Activated T-cell treated with anti-CD3 and anti-CD28 coated beads, Interleukin-2, amount 50 U/mL, for 4 hours (primary cell): ENCODE results near the gene SH3PXD2A. TPM values are rescaled to one million over a fixed set of nuclear protein-coding genes. Genes with fewer than 3 reads are reported as not detected.

Experiments used
- ATAC-seq, 2 donors: fragments of 200-7000 bp; cut with Tn5 transposase; one replicate each; pipeline ENCODE4 v1.10.0; 2021
- DNase-seq: peaks from one replicate; pipeline ENCODE4 v3.0.0-alpha.2; 2020
- H3K27me3 Mint-ChIP-seq: one replicate; pipeline ENCODE4 v1.8.0; 2021; ENCODE audit warnings: low read depth, mixed read lengths
- H3K36me3 Mint-ChIP-seq: one replicate; pipeline ENCODE4 v1.8.0; 2022; ENCODE audit warnings: mixed read lengths; ENCODE audit not compliant: insufficient read depth
- H3K4me1 Mint-ChIP-seq: one replicate; pipeline ENCODE4 v1.8.0; 2021; ENCODE audit warnings: low read depth, mixed read lengths
- H3K4me3 Mint-ChIP-seq: one replicate; pipeline ENCODE4 v1.8.0; 2021; ENCODE audit warnings: mild to moderate bottlenecking, moderate library complexity, mixed read lengths
- H3K9me3 Mint-ChIP-seq: one replicate; pipeline ENCODE4 v1.8.0; 2021; ENCODE audit warnings: mixed read lengths
- total RNA-seq, 3 donors: library from RNA; stranded (reverse); gene quantifications; one replicate each; pipeline ENCODE4 v1.2.1, GENCODE V29; 2021

SH3PXD2A gene
- total RNA-seq, 3 donors from 2014 or later: 2.4 to 2.8 (median 2.4) TPM

DNA sequence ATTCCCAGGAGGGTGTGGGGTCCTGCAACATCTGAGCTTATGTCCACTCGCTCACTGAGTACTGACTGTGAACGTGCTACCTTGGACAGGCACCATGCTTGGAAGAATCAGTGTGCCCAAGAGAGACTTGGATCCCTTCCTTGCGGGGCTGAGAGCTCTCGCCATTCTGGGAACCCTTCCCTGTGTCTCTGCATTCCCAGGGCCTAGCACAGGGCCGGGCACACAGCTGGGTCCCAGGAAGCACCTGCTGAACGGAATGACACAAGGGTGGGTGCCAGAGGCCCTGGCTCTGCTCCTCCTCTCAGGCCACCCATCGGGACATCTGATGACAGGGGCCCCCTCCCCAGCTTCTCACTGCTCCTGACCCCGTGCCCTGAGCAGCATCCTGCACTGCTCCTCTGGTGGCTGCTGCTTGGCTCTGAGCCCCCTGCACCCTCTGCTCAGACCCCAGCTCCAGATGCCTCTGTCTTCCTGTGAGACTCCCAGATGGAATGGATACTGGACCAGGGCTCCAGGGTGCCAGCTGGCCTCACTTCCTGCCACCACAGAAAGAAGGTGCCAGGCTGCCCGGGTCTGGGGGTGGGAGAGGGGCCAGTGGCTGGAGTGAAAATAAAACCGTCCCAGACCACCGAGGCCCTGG is 232.3 kb downstream of the SH3PXD2A start:
- Mint-ChIP-seq H3K4me1 (no peaks in the 10 kb centered on the region), H3K9me3 (no peaks in the 10 kb centered on the region), H3K27me3 (no peaks in the 10 kb centered on the region), H3K36me3 (peaks cover 9% of the 10 kb centered on the region), H3K4me3 (no peak overlapping the region)
- ATAC-seq: no peak
- DNase-seq: no peak

DNA sequence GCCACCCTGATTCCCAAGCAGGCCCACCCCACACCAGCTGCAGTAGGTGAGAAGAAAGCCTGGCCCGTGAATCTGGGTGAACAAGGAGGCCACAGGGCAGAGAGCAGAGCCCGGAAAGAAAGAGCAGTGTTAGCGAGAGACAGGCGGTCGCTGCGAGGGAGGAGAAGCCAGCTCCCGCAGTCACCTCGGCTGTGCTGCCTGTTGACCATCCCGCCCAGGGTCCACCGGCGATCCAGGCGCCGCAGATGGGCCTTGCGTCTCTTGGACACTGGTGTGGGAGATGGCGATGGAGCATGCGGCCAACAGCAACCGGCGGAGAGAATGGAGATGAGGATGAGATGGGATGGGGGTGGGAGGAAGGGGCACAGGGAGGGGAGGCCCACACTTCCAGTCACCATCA is 233.1 kb downstream of the SH3PXD2A start:
- Mint-ChIP-seq H3K9me3 (no peaks in the 10 kb centered on the region), H3K4me1 (no peaks in the 10 kb centered on the region), H3K36me3 (peaks cover 9% of the 10 kb centered on the region), H3K4me3 (no peak overlapping the region), H3K27me3 (no peaks in the 10 kb centered on the region)
- no peak for DNase-seq
- ATAC-seq: no peak

DNA sequence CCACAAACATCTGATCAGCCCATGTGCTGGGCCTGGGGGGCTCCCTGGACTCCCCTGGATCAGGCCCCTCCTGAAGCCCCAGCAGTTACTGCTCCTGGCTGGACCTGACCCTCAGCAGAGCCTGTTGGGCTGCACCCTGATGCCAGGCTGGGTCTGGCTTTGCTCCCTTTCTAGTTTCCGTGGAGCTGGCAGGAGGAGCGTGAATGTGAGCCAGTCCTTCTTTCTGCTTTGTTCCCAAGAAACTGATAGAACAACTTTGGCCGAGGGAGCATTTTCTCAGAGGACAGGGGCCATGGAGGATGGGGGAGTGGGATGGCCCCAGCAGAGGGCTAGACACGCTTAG is 233.6 kb downstream of the SH3PXD2A start:
- peaks cover 6% of the 10 kb centered on the region for H3K36me3 Mint-ChIP-seq
- no peaks in the 10 kb centered on the region for H3K9me3 Mint-ChIP-seq
- H3K27me3 Mint-ChIP-seq: no peaks in the 10 kb centered on the region
- no peak overlapping the region for H3K4me3 Mint-ChIP-seq
- ATAC-seq: no peak
- no peaks in the 10 kb centered on the region for H3K4me1 Mint-ChIP-seq
- DNase-seq: no peak

DNA sequence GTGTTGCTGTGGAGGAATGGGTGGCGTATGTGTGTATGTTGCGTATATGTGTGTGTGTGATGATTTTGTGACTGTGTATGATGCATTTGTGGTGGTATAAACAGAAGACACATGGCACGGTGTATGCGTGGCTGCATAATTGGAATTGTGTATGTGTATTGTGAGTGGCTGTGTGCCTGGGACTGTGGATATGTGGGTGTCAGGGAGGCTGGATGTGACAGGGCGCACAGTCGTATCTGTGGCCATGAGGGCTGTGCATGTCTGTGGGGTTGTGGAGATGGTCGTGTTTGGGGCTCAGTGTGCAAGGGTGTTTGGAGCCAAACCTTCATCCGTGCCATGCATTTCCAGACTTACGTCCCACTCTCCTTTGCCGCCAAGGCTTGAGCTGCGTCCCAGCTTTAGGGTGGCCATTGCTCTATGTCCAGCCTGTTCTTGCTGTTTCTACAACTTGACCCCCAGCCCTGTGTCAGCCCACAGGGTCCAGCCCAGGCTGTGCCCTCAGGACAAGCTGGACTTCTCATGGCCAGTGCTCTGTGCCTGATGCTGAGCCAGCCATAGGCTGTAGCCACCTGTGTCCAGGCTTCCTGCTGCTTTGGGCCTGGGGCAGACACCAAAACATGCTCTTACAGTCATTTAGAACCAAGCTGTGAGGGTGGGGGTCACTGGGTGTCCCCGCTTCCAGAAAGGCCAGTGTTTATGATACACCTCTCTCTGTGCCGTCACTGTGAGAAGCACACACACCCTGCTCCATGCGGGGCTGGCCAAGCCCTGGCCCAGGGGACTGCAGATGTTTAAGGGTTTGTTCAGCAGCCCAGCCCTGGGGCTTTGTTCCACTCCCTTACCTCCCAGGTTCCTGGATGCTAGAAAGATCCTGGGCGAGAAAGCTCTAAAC is 234.2 kb downstream of the SH3PXD2A start:
- no peaks in the 10 kb centered on the region for H3K4me1 Mint-ChIP-seq
- ATAC-seq (no peak), DNase-seq (no peak)

DNA sequence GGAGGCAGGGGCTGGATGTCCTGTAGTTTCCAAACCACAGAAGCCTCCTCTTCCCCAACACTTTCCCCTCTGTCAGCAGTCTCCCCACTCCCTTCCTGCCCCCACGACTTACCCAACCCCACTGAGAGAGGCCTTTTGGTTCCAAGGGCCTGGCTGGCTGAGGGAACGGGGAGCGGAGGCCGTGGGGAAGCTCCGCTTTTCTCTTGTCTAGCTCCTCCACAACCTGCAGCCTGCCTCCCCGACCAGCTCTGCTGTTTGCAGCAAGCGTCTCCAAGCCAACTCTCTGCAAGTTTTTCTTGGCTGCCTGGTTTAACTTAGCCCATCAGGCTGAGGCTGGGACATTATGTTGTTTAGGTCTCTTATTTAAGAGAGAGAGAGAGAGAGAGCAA is 235.0 kb downstream of the SH3PXD2A start:
- Mint-ChIP-seq H3K36me3 (peaks cover 5% of the 10 kb centered on the region), H3K4me3 (no peak overlapping the region), H3K9me3 (no peaks in the 10 kb centered on the region), H3K4me1 (no peaks in the 10 kb centered on the region), H3K27me3 (no peaks in the 10 kb centered on the region)
- ATAC-seq (no peak), DNase-seq (no peak)

More for the DNA sequence above, 234.2 kb downstream of the SH3PXD2A start:
- no peak overlapping the region for H3K4me3 Mint-ChIP-seq
- H3K27me3 Mint-ChIP-seq: no peaks in the 10 kb centered on the region
- peaks cover 5% of the 10 kb centered on the region for H3K36me3 Mint-ChIP-seq
- no peaks in the 10 kb centered on the region for H3K9me3 Mint-ChIP-seq

DNA sequence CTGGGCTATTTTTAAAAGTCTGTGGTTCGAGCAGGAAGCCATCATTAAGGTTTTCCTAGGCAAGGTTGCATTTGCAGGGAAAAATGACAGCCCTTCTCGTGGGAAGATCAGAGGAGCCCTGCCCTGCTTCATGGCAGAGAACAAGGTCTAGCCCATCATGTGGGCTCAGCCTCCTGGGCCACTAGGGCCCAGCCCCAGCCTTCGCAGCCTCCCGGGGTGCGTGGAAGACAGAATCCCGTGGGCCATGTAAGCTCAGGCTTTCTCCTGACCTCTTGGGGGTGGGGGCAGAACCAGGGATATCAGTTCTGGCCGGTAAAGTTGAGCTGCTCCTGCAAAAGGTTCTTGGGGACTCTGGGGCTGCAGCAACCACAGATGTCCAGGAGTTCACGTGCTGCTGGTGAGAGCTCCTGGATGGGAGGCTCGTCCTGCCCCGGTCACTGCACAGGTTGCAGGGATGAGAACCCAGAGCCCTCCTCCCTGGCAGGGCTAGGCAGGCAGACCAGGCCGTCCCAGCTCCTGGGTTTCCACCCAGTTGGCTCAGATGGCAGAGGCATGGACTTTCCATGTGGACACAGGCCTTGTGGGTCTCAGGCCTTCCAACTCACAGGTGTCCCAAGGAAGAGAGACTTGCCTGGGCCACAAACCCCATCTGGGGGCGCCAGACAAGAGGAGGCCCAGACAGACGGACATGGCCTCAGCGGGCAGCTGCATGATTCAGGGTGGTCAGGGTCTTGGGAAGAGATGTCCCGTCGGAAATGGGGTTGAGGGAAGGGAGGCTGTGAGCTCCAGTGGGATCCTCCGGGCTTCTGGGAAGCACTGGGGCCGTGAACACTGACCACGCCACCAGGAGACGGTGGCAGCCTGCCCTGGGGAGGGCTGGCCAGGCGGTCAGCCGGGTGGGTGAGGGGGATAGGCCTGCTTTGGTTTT is 235.7 kb downstream of the SH3PXD2A start:
- DNase-seq: no peak
- Mint-ChIP-seq H3K4me3 (no peak overlapping the region), H3K9me3 (no peaks in the 10 kb centered on the region), H3K4me1 (no peaks in the 10 kb centered on the region), H3K36me3 (peaks cover 5% of the 10 kb centered on the region), H3K27me3 (no peaks in the 10 kb centered on the region)
- ATAC-seq: no peak

DNA sequence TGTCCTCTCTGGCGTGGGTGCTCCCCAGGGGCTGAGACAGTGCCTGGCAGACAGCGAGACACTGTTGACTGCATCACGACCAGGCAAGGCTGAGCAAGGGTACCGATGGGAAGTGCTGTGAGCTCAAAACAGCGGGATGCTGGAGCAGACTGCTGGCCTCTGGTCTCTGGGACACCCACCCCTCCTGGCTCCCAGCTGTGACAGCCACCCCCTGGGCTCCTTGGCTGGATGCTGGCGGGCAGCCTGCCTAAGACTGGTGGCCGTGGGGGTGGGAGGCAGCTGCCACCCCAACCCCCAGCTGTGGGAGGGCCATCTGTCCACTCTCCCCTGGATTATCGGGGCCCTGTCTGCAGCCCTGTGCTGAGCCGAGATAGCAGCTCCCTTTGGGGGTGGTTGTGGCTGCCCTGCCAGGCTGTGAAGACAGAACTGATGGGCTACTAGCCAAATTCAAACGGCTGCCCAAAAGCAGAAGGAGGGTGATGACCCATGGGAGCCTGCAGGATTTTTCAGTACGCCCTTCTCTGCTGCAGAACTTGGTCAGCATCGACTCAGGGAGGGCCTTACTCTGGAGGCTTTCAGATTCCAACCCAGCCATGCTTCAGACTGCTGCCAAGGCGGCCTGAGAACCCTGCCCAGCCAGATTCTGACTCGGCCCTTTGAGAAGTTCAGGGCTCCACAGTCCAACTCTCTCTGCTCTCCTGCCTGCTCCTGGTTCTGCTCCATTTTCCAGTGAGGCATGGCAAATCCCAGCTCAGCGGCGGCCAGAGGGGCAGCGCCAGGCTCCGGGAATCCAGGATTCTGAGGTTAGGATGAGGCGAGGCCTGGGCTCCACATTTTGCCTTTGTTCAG is 236.6 kb downstream of the SH3PXD2A start:
- ATAC-seq (no peak), DNase-seq (no peak)
- Mint-ChIP-seq H3K36me3 (peaks cover 5% of the 10 kb centered on the region), H3K4me3 (no peak overlapping the region), H3K4me1 (no peaks in the 10 kb centered on the region), H3K9me3 (no peaks in the 10 kb centered on the region), H3K27me3 (no peaks in the 10 kb centered on the region)

DNA sequence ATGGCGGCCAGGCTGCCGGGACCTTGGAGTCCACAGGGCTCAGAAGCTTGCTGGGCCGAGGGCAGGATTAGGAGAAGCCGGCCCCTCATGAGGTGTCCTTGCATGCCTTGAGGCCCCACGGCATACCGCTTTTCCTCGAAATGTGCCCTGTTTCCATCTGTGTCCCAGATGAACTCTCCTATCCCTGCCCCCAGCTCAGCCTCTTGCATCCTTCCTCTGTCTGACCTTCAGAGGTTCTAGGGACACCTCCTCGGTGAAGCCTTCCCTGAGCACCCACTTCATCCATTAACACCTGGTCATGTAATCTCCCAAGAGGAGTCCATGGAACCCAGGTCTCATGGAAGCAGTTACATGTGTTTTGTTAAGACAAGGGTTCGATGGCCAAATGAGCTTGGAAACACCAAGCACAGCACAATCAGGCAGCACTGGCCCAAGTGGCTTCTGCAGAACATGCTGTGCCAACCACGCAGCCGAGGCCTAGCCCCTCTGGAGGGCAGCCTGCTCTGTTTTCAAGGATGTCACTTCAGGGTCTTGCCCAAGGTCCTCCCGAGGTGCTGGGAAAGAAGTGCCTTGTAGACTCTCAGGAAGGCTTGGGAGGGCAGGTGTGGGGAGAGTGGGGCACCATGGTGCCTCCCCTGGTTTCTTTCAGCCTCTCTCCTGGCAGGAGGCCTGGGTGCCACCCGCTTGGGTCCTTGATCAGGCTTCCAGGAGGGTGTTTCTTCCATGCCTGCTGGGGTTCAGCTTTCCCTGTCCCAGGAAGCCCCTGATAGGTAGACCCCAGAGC is 237.6 kb downstream of the SH3PXD2A start:
- Mint-ChIP-seq H3K4me3 (no peak overlapping the region), H3K36me3 (peaks cover 5% of the 10 kb centered on the region), H3K4me1 (no peaks in the 10 kb centered on the region), H3K9me3 (no peaks in the 10 kb centered on the region), H3K27me3 (no peaks in the 10 kb centered on the region)
- no peak for ATAC-seq
- DNase-seq: no peak

DNA sequence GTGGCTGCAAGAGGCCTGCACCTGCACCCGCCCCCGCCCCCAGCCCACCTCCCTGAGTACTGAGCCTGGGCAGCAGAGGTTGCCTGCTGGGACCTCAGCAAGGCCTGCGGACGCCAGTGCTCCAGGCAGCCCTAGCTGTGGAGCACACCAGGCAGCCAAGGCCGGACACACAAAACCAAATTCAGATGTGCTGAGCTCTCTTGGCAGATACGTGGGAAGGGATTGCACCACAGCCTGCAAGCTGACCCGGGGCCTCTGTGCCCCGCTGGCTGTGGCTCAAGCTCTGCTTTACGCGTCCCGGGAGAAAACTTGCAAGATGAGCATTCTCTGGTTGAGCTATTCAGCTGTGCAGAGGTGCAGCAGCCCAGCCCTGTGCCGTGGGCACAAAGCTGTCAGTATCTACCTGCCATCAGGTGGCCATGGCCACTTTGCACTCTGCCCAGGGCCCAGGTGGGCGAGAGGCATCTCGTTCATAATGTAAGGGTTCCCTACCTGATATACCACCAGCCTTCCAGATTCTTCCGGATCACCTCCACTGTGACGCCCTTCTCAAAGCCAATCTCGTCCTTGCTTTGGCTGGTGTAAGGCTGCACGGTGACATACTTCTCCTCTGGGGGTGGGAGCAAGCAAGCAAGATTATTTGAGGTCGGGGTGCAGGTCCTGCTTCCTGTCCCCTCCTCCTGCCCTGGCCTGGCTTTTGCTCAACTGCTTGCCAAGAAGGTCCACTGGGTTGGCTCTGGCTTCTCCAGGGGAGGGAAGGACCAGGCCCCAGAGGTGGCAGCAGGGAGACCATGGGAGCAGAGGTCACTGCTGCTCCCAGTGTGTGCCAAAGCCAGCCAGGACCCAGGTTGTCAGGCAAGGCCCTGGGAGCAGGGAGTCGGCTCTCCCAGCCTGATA is 238.4 kb downstream of the SH3PXD2A start:
- Mint-ChIP-seq H3K9me3 (no peaks in the 10 kb centered on the region), H3K36me3 (peaks cover 3% of the 10 kb centered on the region), H3K4me3 (no peak overlapping the region), H3K4me1 (no peaks in the 10 kb centered on the region), H3K27me3 (no peaks in the 10 kb centered on the region)
- DNase-seq: no peak
- no peak for ATAC-seq

DNA sequence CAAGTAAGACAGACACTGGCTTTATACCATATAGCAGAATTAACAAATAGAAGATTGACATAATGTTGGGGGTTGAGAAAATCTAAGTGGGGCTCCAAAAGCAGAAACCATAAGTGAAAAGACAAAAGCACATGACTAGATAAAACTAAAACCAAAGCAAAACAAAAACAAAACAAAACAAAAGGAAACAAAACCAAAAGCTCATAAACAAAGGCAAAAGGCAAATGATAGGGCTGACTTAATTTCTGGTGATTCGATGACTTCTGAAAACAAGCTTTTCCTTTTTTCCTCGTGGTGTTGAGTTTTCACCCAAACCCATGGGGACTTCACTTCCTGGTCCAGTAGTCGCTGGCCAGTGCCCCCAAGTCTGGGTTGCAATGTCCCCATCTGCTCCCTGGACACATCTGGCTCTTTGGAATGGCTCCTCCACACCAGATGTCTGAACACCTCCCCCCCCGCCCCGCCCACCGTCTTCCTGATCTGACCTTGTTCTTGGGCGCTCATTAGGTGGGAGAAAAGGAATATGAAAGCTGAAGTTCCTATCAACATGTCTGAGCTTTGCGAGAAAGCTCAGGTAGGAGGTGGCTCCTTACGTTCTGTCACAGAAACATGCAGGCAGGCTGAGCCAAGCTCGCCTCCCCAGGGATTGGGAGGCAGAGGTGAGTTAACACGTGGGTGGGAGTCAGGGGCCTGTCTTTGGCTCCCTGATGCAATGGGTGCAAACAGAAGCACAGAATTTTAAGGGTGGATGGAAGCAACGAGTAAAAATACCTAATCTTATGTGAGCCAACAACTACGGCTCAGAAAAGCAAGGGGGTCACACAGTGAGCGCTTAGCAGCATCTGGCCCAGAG is 240.8 kb downstream of the SH3PXD2A start:
- Mint-ChIP-seq H3K36me3 (no peaks in the 10 kb centered on the region), H3K4me3 (no peak overlapping the region), H3K4me1 (no peaks in the 10 kb centered on the region), H3K9me3 (no peaks in the 10 kb centered on the region), H3K27me3 (no peaks in the 10 kb centered on the region)
- no peak for DNase-seq
- ATAC-seq: no peak

DNA sequence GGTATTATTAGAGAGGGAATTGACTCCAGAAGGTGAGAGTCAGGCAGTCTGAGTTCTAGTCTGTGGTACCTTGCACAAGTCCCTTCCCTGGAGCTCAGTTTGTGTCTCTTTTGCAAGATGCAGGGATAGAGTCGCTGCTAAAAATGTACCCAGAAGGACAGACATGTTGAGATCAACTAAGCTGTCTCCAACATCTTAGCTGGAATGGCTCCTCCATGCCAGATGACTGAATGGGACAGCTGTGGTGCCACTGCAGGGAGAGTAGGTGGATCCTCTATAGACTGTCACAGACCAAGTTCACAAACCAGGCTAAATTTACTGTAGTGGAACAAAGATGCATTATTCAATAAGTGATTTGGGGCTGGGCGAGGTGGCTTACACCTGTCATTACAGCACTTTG is 241.8 kb downstream of the SH3PXD2A start:
- Mint-ChIP-seq H3K36me3 (no peaks in the 10 kb centered on the region), H3K4me1 (no peaks in the 10 kb centered on the region), H3K27me3 (no peaks in the 10 kb centered on the region), H3K4me3 (no peak overlapping the region), H3K9me3 (no peaks in the 10 kb centered on the region)
- ATAC-seq (no peak), DNase-seq (no peak)
